LNCAP (cell line): ENCODE measurements around the gene TIGIT.

Source experiments
- CTCF ChIP-seq: fragments of 450-650 bp; IDR thresholded peaks from 2 replicates; pipeline ENCODE4 v1.5.1; 2017; ENCODE audit warnings: mild to moderate bottlenecking

TIGIT gene

GRCh38 chr3:114318295-114318694 is 24.5 kb downstream of the TIGIT start:
- no peak for TF ChIP-seq CTCF

GRCh38 chr3:114319453-114319852 is 25.6 kb downstream of the TIGIT start:
- no peak for TF ChIP-seq CTCF

GRCh38 chr3:114320246-114320645 is 26.4 kb downstream of the TIGIT start:
- no peak for TF ChIP-seq CTCF

- no peak for TF ChIP-seq CTCF
Measured at GRCh38 chr3:114323546-114324254, 29.9 kb downstream of the TIGIT start.

GRCh38 chr3:114327665-114328064 is 33.8 kb downstream of the TIGIT start:
- TF ChIP-seq CTCF, result no peak

GRCh38 chr3:114328345-114328744 is 34.5 kb downstream of the TIGIT start:
- no peak for TF ChIP-seq CTCF

- no peak for TF ChIP-seq CTCF
Measured at GRCh38 chr3:114329823-114330222, 36.0 kb downstream of the TIGIT start.

- no peak for TF ChIP-seq CTCF
Measured at GRCh38 chr3:114331007-114331406, 37.2 kb downstream of the TIGIT start.
